ENCODE measurements around the gene SREBF2.

GRCh38 chr22:41885116-41885515 is 52.2 kb downstream of the SREBF2 start:
- TF ChIP-seq CTCF (IDR thresholded peaks at IDR 0.05) = no peak
- TF ChIP-seq POLR2A (IDR thresholded peaks at IDR 0.05) = no peak

Measured in lower leg skin (tissue), 3 donors.